Ammon's horn (tissue), 1 donor: ENCODE measurements around the gene PXT1.
A peak's percentile ranks its signal among the peaks of the same experiment; 100 is the strongest.
"Not testable (repeated sequence)": the region's sequence is repeated elsewhere in the genome, so short reads cannot be mapped to it uniquely, and the experiment has no call there.

Experiments
- DNase-seq: peaks from one replicate; pipeline ENCODE4 v3.0.0-alpha.2; 2016; ENCODE audit warnings: low spot score

The PXT1 gene

DNA sequence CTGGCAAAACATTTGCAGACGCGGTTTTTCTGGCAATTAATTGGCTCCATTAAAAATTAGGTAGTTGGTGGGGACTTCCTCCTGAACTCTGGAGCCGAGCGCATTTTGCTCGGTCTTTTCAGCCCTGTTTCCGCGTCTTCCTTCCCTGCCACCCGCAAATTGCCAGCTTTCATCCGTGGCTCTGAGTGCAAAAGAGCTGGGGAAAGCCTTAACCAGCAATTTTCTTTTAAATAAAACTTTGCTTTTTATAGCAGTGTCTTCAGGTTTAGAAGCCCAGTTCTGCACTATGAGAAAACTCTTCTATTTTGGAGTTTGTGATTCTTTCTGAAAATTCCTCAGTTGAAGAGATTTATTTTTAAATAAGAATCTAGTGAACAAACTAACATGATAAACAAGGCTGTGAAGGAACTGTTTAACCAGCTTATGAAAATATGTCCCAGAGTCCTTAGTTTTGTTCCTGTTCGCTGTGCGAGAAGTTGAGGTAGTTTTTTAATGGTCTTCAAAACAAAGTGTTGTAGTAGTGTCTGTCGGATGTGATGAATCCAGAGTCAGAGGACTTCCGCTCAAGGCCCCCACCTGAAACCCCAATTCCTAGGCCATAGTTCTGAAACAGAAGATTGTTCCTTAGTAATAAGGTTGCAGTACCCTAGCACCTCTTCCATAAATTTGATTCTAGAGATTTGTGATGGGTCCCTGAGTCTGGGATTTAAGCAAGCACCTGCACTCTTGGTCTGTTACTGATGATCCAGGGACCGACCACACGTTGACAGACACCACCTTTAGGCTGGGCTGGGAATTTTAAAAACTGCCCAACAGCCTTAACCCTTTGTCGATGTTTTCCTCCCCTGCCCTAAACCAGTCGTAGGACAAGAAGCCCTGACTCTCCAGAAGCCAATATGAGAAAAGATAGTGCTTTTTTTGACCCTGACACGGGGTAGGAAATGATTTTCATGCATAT, 1.1 kb upstream of the PXT1 start:
- DNase-seq: no peak

DNA sequence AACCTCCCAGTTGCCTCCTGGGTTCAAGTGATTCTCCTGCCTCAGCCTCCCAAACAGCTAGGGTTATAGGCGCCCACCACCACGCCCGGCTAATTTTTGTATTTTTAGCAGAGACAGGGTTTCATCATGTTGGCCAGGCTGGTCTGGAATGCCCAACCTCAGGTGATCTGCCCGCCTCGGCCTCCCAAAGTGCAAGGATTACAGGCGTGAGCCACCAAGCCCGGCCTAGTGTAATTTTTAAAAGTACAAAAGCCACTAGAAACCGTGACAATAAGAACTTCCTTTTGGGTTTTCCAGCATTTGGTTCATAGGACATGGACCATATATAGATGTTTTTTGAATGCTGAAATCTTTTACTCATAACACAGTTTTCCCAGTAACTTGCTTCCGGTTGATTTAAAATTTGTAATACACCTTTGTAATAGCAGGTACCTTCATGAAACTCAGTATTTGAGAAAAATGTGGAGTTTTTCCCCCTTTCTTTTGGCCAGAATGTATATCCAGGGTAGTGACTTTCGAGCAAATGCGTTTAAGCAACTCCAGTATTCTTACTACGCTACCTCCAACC, 467 bp downstream of the PXT1 start:
- no peak for DNase-seq

DNA sequence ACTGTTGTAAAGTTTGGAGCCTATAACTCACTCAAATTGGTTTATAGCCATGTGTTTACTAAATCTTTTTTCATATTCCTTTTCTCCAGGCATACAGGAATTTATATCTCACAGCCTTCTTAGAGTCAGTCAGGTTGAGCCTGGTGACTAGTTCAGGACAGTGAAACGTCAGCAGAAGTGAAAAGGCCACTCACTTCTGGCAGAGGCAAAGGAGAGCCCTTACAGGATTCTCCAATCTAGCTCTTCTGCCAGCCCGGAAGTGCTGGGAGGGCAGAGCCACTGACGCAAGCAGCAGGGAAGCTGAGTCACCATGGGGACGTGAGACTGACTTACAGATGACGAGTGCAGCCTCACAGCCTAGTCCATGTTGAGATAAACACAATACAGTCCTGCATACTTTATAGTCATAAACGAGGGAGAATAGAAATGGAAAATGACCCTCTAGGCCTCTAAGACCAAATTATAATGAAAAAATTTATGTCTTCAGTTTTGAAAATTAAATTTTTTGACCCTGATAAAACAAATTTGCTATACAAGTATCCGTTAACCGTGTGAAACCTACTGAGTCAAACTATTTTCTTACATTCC, 1.3 kb downstream of the PXT1 start:
- DNase-seq: peak; percentile 97

DNA sequence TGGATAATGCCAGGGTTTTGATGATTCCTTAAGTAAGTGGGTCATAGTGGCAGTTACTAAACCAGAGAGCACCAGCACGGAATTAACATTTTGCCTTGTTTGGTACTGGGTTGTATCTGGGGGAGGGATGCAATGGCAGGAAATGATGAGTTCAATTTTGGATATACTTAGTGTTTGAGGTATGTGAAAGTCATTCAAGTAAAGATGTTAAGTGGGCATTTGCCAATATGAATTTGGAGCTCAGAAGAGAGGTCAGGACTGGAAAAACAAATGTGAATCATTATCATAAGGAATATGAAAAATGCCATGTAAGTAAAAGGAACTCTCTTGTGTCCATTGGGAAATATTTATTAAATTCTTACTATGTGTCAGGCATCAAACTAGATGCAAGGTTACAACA, 6.2 kb downstream of the PXT1 start:
- no peak for DNase-seq

DNA sequence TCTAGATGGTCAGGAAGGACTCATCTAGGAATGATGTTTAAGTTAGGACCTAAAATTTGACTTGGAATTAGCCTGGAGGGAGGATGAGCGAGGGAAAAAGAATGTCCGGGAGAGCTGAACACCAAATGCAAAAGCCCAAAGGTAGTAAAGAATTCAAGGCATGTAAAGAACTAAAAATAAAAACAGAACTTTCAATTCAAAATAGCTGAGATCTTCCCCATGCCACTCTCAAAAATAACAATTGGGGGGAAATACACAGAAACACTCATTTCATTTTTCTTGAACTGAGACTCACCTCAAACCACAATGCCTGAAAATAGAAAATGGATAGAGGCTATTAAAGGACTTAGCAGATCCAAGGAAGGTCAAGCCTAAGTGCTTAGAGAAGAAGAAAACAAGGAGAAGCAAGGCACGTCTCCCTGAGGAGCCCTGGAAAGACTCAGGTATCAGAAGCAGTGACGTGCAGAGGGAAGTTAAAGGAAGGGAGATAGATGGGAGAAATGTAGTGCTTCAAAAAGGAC, 10.4 kb downstream of the PXT1 start:
- no peak for DNase-seq

DNA sequence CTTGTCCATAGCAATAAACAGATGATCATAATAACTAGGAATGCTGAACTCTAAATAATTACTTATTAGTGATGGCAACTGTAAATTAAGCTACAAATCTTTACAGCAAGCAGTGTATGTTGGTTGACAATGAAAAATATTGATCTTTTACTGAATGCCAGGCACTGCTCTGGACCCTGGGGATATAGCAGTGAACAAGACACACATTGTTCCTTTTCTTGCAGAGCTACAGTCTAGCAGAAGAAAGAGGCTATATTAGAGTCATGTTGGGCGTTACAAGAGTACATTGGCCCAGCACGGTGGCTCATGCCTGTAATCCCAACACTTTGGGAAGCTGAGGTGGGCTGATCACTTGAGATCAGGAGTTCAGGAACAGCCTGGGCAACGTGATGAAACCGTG, 11.5 kb downstream of the PXT1 start:
- DNase-seq: no peak

DNA sequence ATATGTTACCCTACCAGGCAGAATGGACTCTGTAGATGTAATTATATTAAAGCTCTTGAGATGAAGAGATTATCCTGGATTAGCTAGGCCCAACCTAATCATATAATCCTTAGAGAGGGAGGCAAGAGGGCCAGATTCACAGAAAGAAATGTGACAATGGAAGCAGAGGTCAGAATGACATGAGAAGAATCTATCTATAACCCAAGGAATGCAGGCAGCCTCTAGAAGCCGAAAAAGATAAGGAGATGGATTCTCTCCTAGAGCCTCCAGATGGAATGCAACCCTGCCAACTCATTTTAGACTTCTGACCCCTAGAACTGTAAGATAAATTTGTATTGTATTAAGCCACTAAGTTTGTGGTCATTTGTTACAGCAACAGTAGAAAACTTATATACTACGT, 12.3 kb downstream of the PXT1 start:
- no peak for DNase-seq

DNA sequence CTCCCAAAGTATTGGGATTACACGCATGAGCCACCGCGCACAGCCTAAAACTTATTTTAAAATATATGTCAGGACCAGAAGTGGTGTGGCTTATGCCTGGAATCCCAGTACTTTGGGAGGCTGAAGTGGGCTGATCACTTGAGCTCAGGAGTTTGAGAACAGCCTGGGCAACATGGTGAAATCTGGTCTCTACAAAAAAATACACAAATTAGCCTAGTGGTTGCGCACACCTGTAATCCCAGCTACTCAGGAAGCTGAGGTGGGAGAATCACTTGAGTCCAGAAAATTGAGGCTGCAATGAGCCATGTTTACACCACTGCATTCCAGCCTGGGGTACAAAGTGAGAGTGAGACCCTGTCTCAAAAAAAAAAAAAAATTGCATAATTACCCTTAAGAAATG, 13.7 kb downstream of the PXT1 start:
- DNase-seq: no peak

DNA sequence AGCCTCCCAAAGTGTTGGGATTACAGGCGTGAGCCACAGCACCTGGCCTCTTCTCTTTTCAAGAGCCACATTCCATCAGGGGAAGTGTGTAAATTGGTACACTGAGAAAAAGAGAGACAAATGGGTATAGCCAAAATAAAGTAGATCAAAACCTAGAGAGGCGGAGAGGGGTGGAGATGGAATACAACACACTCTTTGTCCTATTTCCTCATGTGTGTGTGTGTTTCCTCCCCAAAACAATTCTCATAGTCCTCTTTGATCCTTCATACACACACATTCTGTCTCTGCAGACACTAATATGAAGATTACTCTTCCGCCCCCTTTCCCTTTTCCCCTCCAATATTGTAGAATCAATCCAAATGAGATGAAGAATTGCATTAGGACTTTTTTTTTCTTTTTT, 16.0 kb downstream of the PXT1 start:
- no peak for DNase-seq

DNA sequence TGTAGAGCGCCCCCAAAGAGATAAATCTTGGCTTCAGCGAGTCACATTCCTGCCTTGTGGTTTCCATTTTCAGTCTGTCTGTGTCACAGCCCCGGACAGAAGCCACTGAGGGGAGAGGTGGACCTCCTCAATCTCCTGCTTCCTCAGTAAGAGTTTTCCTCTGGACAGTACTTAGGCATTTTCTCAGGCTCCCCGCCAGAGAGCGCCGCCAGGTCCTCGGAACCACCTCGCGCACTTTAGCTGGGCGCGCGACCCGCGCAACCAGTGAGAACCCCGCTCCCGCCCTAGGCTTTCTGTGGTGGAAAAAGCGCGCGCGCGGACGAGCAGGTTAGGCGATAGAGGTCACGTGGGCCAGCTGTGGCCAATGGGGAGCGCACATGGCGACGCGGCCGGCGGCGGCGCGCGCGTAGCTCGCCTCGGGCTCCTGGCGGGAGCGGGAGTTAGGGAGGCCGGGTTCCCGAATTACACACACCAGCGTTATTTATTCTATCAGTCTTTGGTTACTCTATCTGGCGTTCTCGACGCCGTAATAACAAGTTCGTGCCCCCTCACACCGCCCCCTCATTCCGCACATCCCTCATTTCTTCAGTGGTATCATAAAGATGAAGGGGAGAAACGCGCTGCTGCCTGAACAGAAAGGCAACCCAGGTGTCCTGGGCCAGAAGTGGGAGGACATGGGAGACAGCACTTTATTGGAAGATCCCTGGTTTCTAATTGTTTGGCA, 19.4 kb downstream of the PXT1 start:
- peak; percentile 98 for DNase-seq

DNA sequence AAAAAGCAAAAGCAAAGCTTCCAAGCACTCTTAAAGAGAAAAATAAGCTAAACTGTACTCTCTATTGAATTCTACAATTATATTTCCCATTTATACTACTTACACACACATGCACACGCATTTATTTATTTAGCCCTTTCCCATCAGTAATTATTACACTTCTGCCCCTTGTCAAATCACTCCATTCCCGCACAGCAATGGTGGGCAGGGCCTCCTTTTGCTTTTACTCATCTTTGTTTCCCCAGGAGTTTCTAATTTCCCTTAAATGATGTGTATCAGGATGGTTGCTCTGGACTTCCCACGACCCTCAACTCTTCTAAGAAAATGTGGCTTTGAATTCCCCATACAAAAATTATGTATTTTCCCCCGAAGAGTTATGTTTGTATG, 19.9 kb downstream of the PXT1 start:
- no peak for DNase-seq

DNA sequence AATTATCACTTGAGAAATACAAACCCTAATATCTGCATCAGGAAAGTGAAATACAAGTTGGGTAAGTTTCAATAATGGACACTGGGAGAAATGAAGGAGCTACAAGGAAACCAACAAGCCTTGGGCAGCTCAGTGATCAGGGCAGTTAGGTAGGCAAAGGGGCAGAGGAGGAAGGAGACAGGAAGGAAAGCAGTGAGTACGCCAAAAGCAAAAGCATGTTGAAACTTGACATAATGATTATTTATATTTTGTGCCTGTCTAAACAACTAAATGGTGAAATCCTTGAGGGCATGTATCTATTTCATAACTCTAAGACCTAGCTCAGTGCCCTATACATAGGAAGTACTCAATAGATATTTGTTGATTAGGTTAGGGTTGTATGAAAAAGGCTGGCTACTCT, 23.3 kb downstream of the PXT1 start:
- no peak for DNase-seq

DNA sequence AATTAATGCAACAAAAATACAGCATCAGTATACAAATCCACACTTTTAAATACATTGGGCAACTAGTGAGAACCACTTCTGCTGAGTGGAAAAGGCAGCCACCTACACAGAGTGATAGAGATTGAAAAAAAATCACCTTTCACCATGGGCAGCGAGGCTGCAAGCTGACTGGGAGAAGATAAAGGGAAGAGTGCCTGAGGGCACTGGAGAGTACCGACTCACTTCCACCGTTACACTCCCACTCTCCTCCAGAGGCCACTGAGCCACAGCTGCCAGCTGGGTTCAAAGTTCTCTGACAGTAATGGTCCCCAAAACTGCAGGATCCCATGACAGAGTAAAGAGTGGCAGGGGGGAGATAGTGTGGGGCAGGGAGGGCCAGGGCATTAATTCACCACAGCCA, 24.1 kb downstream of the PXT1 start:
- no peak for DNase-seq

DNA sequence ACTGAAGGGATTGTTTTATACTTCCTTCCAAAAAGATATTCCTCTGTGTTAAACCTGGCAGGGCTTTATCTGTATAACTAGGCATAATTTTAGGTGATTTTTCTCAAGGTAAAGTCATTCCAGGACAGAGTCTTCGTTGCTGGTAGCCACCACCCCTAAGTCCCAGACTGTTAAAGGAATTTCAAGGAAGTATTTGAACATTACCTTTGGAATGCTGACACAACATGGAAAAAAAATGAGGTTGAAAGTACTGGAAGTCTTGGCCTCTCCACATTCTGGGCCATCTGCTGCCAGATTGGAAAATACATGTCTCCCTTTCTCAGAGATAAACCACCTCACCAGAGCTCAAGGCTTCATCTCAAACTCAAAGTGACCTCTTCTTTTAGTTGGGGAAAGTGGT, 28.2 kb downstream of the PXT1 start:
- DNase-seq: no peak

DNA sequence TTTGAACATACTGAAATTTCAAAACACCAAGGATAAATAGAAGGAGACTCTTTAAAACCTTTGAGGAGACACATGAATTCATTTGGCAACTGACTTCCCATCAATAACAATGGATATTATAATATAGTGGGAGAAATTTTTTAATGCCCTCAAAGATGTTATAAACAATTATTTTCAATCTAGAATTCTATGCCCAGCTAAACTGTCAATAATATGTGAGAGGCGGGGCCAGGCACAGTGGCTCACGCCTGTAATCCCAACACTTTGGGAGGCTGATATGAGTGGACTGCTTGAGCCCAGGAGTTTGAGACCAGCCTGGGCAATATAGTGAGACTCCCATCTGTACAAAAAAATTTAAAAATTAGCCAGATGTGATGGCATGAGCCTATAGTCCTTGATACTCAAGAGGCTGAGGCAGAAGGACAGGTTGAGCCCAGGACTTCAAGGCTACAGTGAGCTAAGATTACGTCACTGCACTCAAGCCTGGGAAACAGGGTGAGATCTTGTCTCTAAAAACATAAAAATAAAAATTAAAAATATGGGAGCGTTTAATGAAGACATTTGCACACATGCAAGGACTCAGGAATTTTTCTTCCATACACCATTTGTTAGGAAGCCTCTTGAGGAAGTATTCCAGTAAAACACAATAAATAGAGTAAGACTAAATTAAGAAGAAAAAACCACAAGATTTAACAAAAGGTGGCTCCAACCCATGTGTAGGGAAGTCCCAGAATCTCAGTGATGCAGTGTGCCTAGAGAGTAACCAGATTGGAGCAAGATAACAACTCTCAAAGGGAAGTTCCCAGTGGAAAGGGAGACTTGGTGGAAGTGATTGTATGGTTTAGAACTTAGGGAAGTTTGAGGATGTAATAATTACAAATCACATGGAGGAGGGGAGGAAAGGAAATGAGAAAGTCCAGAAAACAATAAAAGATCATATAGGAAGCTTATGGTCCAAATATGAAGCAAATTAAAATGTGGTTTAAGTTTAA, 28.9 kb downstream of the PXT1 start:
- no peak for DNase-seq

DNA sequence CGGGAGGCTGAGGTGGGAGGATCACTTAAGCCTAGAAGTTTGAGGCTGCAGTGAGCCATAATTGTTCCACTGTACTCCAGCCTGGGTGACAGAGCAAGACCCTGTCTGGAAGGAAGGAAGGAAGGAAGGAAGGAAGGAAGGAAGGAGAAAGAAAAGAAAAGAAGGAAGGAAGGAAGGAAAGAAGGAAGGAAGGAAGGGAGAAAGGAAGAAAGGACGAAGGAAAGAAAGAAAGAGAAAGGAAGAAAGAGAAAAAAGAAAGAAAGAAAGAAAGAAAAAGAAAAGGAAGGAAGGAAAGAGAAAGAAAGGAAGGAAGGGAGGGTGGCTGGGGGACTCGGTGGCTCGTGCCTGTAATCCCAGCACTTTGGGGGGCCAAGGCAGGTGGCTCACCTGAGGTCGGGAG, 32.9 kb downstream of the PXT1 start:
- not testable (repeated sequence) for DNase-seq

DNA sequence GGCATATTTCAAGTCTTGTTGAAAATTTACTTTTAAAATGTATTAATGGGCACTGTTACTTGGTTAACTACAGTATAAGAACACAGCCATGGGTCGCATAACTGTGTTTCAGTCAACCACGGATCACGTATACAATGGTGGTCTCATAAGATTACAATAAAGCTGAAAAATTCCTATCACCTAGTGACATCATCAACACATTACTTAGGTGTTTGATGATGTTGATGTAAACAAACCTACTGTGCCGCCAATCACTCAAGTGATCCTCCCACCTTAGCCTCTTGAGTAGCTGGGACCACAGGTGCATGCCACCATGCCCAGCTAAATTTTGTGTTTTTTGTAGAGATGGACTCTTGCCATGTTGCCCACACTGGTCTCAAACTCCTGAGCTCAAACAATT, 38.5 kb downstream of the PXT1 start:
- DNase-seq: no peak

DNA sequence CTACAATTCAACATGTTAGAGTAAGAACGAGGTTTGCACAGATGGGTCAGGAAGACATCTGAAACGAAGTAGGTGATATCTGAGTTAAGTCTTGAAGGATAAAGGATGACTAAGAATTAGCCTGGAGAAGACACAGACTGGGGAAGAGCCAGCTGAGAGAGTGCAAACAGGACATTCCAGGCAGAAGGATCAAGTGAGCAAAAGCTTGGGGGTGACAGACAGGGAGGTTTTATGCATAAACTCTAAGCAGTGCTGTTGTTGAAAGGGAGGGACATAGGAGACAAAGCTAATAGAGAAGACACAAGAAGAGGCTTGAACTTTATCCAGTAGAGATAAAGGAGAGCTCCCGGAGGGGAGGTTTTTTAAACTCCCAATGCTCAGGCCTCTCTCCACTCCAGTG, 40.2 kb downstream of the PXT1 start:
- no peak for DNase-seq

DNA sequence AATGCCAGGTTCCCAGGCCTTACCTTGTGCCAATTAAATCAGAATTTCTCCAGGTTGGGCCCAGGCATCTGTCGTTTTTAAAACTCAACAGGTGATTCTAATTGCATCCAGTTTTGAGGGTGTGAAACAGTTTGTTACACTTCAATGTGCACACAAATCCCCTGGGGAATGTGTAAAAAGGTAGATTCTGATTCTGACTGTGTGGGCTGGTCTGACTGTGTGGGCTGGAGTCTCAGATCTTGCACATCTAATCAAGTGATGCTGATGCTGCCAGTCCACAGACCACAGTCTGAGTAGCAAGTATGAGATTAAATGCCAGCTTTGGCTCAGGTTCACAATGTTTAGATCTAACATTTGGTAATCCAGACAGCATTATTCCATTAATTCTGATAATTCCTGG, 42.7 kb downstream of the PXT1 start:
- no peak for DNase-seq

DNA sequence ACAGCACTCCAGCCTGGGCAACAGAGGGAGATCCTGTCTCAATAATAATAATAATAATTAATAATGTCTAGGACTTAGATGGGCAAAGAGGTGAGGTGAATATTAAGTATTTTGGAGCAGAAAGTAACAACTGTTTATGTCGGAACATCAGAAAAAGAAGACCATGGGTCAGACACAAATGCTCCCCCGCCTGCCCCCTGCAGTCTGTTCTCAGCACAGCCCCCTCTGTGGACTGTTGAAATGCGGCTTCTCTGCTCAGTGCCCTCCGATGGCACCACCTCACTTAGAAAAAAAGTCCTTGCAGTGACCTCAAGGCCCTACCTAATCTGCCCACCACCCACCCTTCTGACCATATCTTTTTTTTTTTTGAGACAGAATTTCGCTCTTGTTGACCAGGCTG, 50.0 kb downstream of the PXT1 start:
- no peak for DNase-seq

DNA sequence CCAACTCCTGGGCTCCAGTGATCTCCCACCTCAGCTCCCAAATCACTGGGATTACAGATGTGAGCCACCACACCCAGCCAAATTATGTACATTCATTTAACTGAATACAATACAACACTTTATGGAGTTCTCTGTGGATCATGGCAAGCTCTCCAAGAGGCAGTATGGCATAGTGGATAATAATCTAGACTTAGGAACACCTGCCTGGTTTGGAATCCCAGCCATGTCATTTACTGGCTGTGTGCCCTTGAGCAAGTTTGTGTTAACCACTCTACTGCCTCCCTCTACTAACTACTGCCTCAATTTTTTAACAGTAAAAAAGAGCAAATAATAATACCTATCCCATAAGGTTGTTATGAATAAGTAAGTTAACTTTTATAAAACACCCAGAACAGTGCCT, 53.3 kb downstream of the PXT1 start:
- DNase-seq: no peak
